Stimulated activated CD4-positive, alpha-beta T cell treated with anti-CD3 and anti-CD28 coated beads, TNF-alpha, amount 100 ng/mL, for 48 hours (primary cell): ENCODE measurements around the gene PTPRM.

Experiments
- DNase-seq, 3 donors: peaks; one replicate each; pipeline ENCODE4 v3.0.0-alpha.2; 2020; ENCODE audit warnings: low read depth in 3 of 3

The PTPRM gene

GRCh38 chr18:7567474-7568425 is 634 bp downstream of the PTPRM start:
- DNase-seq = no peak

GRCh38 chr18:7568426-7568825 is 1.3 kb downstream of the PTPRM start:
- no peak for DNase-seq

GRCh38 chr18:7571626-7572025 is 4.5 kb downstream of the PTPRM start:
- DNase-seq = no peak

GRCh38 chr18:7572822-7573221 is 5.7 kb downstream of the PTPRM start:
- DNase-seq = no peak

GRCh38 chr18:7575465-7576028 is 8.4 kb downstream of the PTPRM start:
- DNase-seq = no peak

- DNase-seq = no peak
These were observed 9.0 kb downstream of the PTPRM start for GRCh38 chr18:7576077-7576476.

- DNase-seq = no peak
These were observed 9.6 kb downstream of the PTPRM start for GRCh38 chr18:7576685-7577084.

- no peak for DNase-seq
These were observed 10.6 kb downstream of the PTPRM start for GRCh38 chr18:7577706-7578105.

- DNase-seq = no peak
These were observed 12.2 kb downstream of the PTPRM start for GRCh38 chr18:7579176-7579917.

- DNase-seq = no peak
These were observed 12.9 kb downstream of the PTPRM start for GRCh38 chr18:7579918-7580542.

GRCh38 chr18:7584646-7585275 is 17.6 kb downstream of the PTPRM start:
- DNase-seq = no peak

- no peak for DNase-seq
These were observed 18.2 kb downstream of the PTPRM start for GRCh38 chr18:7585276-7585670.

- DNase-seq = no peak
These were observed 19.3 kb downstream of the PTPRM start for GRCh38 chr18:7586379-7586778.

GRCh38 chr18:7590826-7591560 is 23.9 kb downstream of the PTPRM start:
- no peak for DNase-seq

GRCh38 chr18:7592305-7593071 is 25.4 kb downstream of the PTPRM start:
- no peak for DNase-seq

GRCh38 chr18:7593218-7593819 is 26.2 kb downstream of the PTPRM start:
- DNase-seq = no peak

- DNase-seq = no peak
These were observed 29.0 kb downstream of the PTPRM start for GRCh38 chr18:7596147-7596546.

- no peak for DNase-seq
These were observed 30.4 kb downstream of the PTPRM start for GRCh38 chr18:7597500-7597899.

GRCh38 chr18:7598167-7599047 is 31.3 kb downstream of the PTPRM start:
- DNase-seq = no peak
